Measurements from ENCODE around the gene ZNF580.

ZNF580 gene

GRCh38 chr19:55671054-55671378 is 30.2 kb downstream of the ZNF580 start:
- no peak for TF ChIP-seq CTCF (conservative IDR thresholded peaks at IDR 0.05; ENCODE audit: control insufficient read depth, insufficient read depth, low read depth, low read length)
- no peak for DNase-seq (ENCODE audit: low read depth)
- no peak overlapping the region for H3K4me3 ChIP-seq (ENCODE audit: control insufficient read depth, low read depth, low read length)

GRCh38 chr19:55672418-55672817 is 31.6 kb downstream of the ZNF580 start:
- no peak overlapping the region for H3K4me3 ChIP-seq (ENCODE audit: control insufficient read depth, low read depth, low read length)
- DNase-seq (ENCODE audit: low read depth) = no peak
- TF ChIP-seq CTCF (conservative IDR thresholded peaks at IDR 0.05; ENCODE audit: control insufficient read depth, insufficient read depth, low read depth, low read length) = no peak

GRCh38 chr19:55673465-55673864 is 32.7 kb downstream of the ZNF580 start:
- H3K4me3 ChIP-seq (ENCODE audit: control insufficient read depth, low read depth, low read length) = no peak overlapping the region
- TF ChIP-seq CTCF (conservative IDR thresholded peaks at IDR 0.05; ENCODE audit: control insufficient read depth, insufficient read depth, low read depth, low read length) = no peak
- no peak for DNase-seq (ENCODE audit: low read depth)

- TF ChIP-seq CTCF (conservative IDR thresholded peaks at IDR 0.05; ENCODE audit: control insufficient read depth, insufficient read depth, low read depth, low read length) = no peak
- H3K4me3 ChIP-seq (ENCODE audit: control insufficient read depth, low read depth, low read length) = no peak overlapping the region
- DNase-seq (ENCODE audit: low read depth) = no peak
Observed at GRCh38 chr19:55673889-55674288, 33.1 kb downstream of the ZNF580 start.

GRCh38 chr19:55674459-55674840 is 33.6 kb downstream of the ZNF580 start:
- TF ChIP-seq CTCF (conservative IDR thresholded peaks at IDR 0.05; ENCODE audit: control insufficient read depth, insufficient read depth, low read depth, low read length) = no peak
- peak overlapping the region; percentile 41 for H3K4me3 ChIP-seq (ENCODE audit: control insufficient read depth, low read depth, low read length)
- no peak for DNase-seq (ENCODE audit: low read depth)

- peak within 1 kb of the TSS; percentile 72 for H3K4me3 ChIP-seq (ENCODE audit: control insufficient read depth, low read depth, low read length)
- no peak for TF ChIP-seq CTCF (conservative IDR thresholded peaks at IDR 0.05; ENCODE audit: control insufficient read depth, insufficient read depth, low read depth, low read length)
- DNase-seq (ENCODE audit: low read depth) = peak; percentile 96
Observed at GRCh38 chr19:55674841-55675660, 34.2 kb downstream of the ZNF580 start, which contains the start of gene EPN1. TSS of gene EPN1 (plus strand) at chr19:55675226. CDS start at chr19:55678628, 3,402 bp downstream.

All from fibroblast of mammary gland (primary cell).